A549 (cell line): ENCODE results near the gene ATP5PD. TPM values are rescaled to one million over a fixed set of nuclear protein-coding genes. Genes with fewer than 3 reads are reported as not detected.

ENCODE experiments used
- ATAC-seq, 2 experiments: fragments of 200-7000 bp in 1 of 2; fragments of >200 bp in 1 of 2; cut with Nextera tagmentation in 1 of 2; cut with Tn5 transposase in 1 of 2; 3 replicates each; pipeline versions ENCODE4 v1.8.0 to v1.9.1; 2018 to 2020; ENCODE audit warnings: mild to moderate bottlenecking in 1 of 2, moderate library complexity in 1 of 2
- CTCF ChIA-PET: fragments of 300-600 bp; sonication (Branson Sonifier 250); formaldehyde crosslinking; extraction: SDS; loops from one replicate; lab custom pipeline; 2021; ENCODE audit warnings: antibody characterized with exemption, inconsistent platforms; lab: Yijun Ruan, JAX
- POLR2A ChIA-PET: fragments of 350-600 bp; formaldehyde crosslinking; extraction: SDS; loops from one replicate; lab custom pipeline; 2021; ENCODE audit warnings: antibody characterized with exemption, inconsistent platforms; lab: Yijun Ruan, JAX
- DNase-seq, 2 experiments: peaks; one replicate each; pipeline versions ENCODE4 v3.0.0 to v3.0.0-alpha.2; 2011 to 2016; ENCODE audit warnings: low read depth in 1 of 2, low spot score in 1 of 2
- FAIRE-seq: peaks from 2 replicates; lab custom pipeline; 2011; peaks lifted over from hg19 to GRCh38; lab: Jason Lieb, UNC
- H3K27ac ChIP-seq, 2 experiments: fragments of >200 bp; sonication (Bioruptor Twin); formaldehyde crosslinking; 3 replicates each; pipeline ENCODE4 v1.5.1; 2016 to 2017
- H3K4me1 ChIP-seq: fragments of >200 bp; sonication (Bioruptor Twin); formaldehyde crosslinking; 3 replicates; pipeline ENCODE4 v1.6.1; 2016
- H3K4me2 ChIP-seq: fragments of >200 bp; sonication (Bioruptor Twin); formaldehyde crosslinking; 3 replicates; pipeline ENCODE4 v1.6.1; 2016
- H3K4me3 ChIP-seq: fragments of >200 bp; sonication (Bioruptor Twin); formaldehyde crosslinking; 3 replicates; pipeline ENCODE4 v1.5.1; 2016
- H3K9me3 ChIP-seq: fragments of >200 bp; sonication (Bioruptor Twin); formaldehyde crosslinking; 3 replicates; pipeline ENCODE4 v1.6.1; 2016
- BHLHE40 ChIP-seq: IDR thresholded peaks from 2 replicates; pipeline ENCODE4 v1.6.1; 2012; ENCODE audit warnings: low read depth, low read length, inconsistent platforms
- CBX2 ChIP-seq: fragments of 200-600 bp; sonication (generic); IDR thresholded peaks from 2 replicates; pipeline ENCODE4 v1.6.1; 2016; ENCODE audit warnings: low read depth, mild to moderate bottlenecking, borderline replicate concordance
- CBX8 ChIP-seq: fragments of 200-600 bp; sonication (generic); IDR thresholded peaks from 2 replicates; pipeline ENCODE4 v1.6.1; 2016
- CEBPB ChIP-seq, 2 experiments: fragments of >200 bp in 1 of 2; sonication (Bioruptor Twin) in 1 of 2; formaldehyde crosslinking in 1 of 2; IDR thresholded peaks; 2 replicates each; pipeline ENCODE4 v1.6.1; 2012 to 2016
- CHD2 ChIP-seq: fragments of 150-350 bp; IDR thresholded peaks from 2 replicates; pipeline ENCODE4 v1.6.1; 2014; ENCODE audit warnings: low read length; ENCODE audit not compliant: partially characterized antibody
- EHF ChIP-seq: fragments of 250-450 bp; sonication (Bioruptor Pico); IDR thresholded peaks from 2 replicates; pipeline ENCODE4 v1.5.0; 2020; ENCODE audit warnings: mild to moderate bottlenecking
- EP300 ChIP-seq, 2 experiments: fragments of >200 bp; sonication (Bioruptor Twin); formaldehyde crosslinking; IDR thresholded peaks; 2 replicates in 1 of 2; 3 replicates in 1 of 2; pipeline ENCODE4 v1.6.1; 2016 to 2017
- FOXS1 ChIP-seq: fragments of 250-450 bp; sonication (Bioruptor Pico); IDR thresholded peaks from 2 replicates; pipeline ENCODE4 v1.5.0; 2020; ENCODE audit warnings: mild to moderate bottlenecking, moderate library complexity
- GATA3 ChIP-seq: IDR thresholded peaks from 2 replicates; pipeline ENCODE4 v1.6.1; 2012; ENCODE audit warnings: borderline replicate concordance
- HDAC2 ChIP-seq: fragments of 200-600 bp; sonication (generic); IDR thresholded peaks from 2 replicates; pipeline ENCODE4 v1.6.1; 2016
- HEYL ChIP-seq: fragments of 250-450 bp; sonication (Bioruptor Pico); IDR thresholded peaks from 2 replicates; pipeline ENCODE4 v1.8.0; 2021; ENCODE audit warnings: mild to moderate bottlenecking, moderate library complexity
- HOXA7 ChIP-seq: fragments of 250-450 bp; sonication (Bioruptor Pico); IDR thresholded peaks from 2 replicates; pipeline ENCODE4 v1.5.0; 2020; ENCODE audit warnings: mild to moderate bottlenecking, moderate library complexity
- HOXB5 ChIP-seq: fragments of 250-450 bp; sonication (Bioruptor Pico); IDR thresholded peaks from 2 replicates; pipeline ENCODE4 v1.5.0; 2020; ENCODE audit warnings: mild to moderate bottlenecking, moderate library complexity
- JUNB ChIP-seq: fragments of >200 bp; sonication (Bioruptor Twin); formaldehyde crosslinking; IDR thresholded peaks from 2 replicates; pipeline ENCODE4 v1.6.1; 2016
- KDM5A ChIP-seq: fragments of 200-600 bp; sonication (generic); IDR thresholded peaks from 2 replicates; pipeline ENCODE4 v1.6.1; 2016; ENCODE audit warnings: antibody characterized with exemption, mild to moderate bottlenecking
- NFE2L2 ChIP-seq: fragments of 150-350 bp; conservative IDR thresholded peaks from 2 replicates; pipeline ENCODE4 v1.6.1; 2014; ENCODE audit warnings: low read length
- PHF8 ChIP-seq: fragments of 200-600 bp; sonication (generic); IDR thresholded peaks from 2 replicates; pipeline ENCODE4 v1.6.1; 2016; ENCODE audit warnings: low read depth, mild to moderate bottlenecking, antibody characterized with exemption, moderate library complexity, borderline replicate concordance
- POLR2A ChIP-seq: IDR thresholded peaks from 2 replicates; pipeline ENCODE4 v1.6.1; 2012; ENCODE audit warnings: mild to moderate bottlenecking, low read length
- POLR2AphosphoS2 ChIP-seq: conservative IDR thresholded peaks from 2 replicates; pipeline ENCODE4 v1.6.1; 2012; ENCODE audit warnings: low read length, improper control_type of control experiment, inconsistent platforms
- RAD21 ChIP-seq, 2 experiments: fragments of >200 bp in 1 of 2; sonication (Bioruptor Twin) in 1 of 2; formaldehyde crosslinking in 1 of 2; IDR thresholded peaks in 1 of 2; conservative IDR thresholded peaks in 1 of 2; 2 replicates in 1 of 2; 3 replicates in 1 of 2; pipeline ENCODE4 v1.6.1; 2012 to 2018; ENCODE audit warnings: inconsistent platforms in 1 of 2
- RARB ChIP-seq: fragments of 250-450 bp; sonication (Bioruptor Pico); IDR thresholded peaks from 2 replicates; pipeline ENCODE4 v1.8.0; 2021; ENCODE audit warnings: mild to moderate bottlenecking, moderate library complexity
- RCOR1 ChIP-seq: fragments of 150-350 bp; IDR thresholded peaks from 2 replicates; pipeline ENCODE4 v1.6.1; 2014; ENCODE audit warnings: antibody characterized with exemption, low read length, low read depth
- TFCP2L1 ChIP-seq: fragments of 250-450 bp; sonication (Bioruptor Pico); IDR thresholded peaks from 2 replicates; pipeline ENCODE4 v1.5.0; 2021; ENCODE audit warnings: mild to moderate bottlenecking
- ZC3H11A ChIP-seq: fragments of 450-650 bp; IDR thresholded peaks from 2 replicates; pipeline ENCODE4 v1.6.1; 2014; ENCODE audit warnings: antibody characterized with exemption, mild to moderate bottlenecking
- ZSCAN20 ChIP-seq: fragments of 250-450 bp; sonication (Bioruptor Pico); IDR thresholded peaks from 2 replicates; pipeline ENCODE4 v1.8.0; 2022; ENCODE audit warnings: mild to moderate bottlenecking, moderate library complexity
- WGBS: methylation state at CpG from one replicate; pipeline ENCODE4 v1.1.6; 2017; ENCODE audit errors: missing lambda C conversion rate; 5-methylcytosine and 5-hydroxymethylcytosine counted together
- polyA plus RNA-seq, 4 experiments: library from polyadenylated mRNA; depleted of rRNA in 3 of 4; stranded (reverse); fragments of >200 nt; fragmentation: RNase III in 1 of 4; extraction: RNeasy Plus Mini Kit Qiagen cat#74134 plus additional on column Dnase treatment in 1 of 4; gene quantifications; 2 replicates in 3 of 4; 3 replicates in 1 of 4; pipeline ENCODE4 v1.2.3, GENCODE V29; 2011 to 2017
- TF ChIP-seq, protein P1 (sequence below): fragments of >200 bp; sonication (Bioruptor Twin); formaldehyde crosslinking; IDR thresholded peaks from 3 replicates; pipeline ENCODE4 v1.6.1; 2016
- TF ChIP-seq, protein P2 (sequence below): IDR thresholded peaks from 2 replicates; pipeline ENCODE4 v1.6.1; 2012
- TF ChIP-seq, protein P3 (sequence below): fragments of 450-650 bp; IDR thresholded peaks from 2 replicates; pipeline ENCODE4 v1.6.1; 2014; ENCODE audit warnings: antibody characterized with exemption
- TF ChIP-seq, protein P4 (sequence below): fragments of >200 bp; sonication (Bioruptor Twin); formaldehyde crosslinking; IDR thresholded peaks from 2 replicates; pipeline ENCODE4 v1.6.1; 2016
- TF ChIP-seq, protein P5 (sequence below): fragments of 250-450 bp; sonication (Bioruptor Pico); IDR thresholded peaks from 2 replicates; pipeline ENCODE4 v1.5.0; 2020; ENCODE audit warnings: low read depth, mild to moderate bottlenecking, moderate library complexity
- TF ChIP-seq, protein P6 (sequence below): IDR thresholded peaks from 2 replicates; pipeline ENCODE4 v1.6.1; 2012
- TF ChIP-seq, protein P7 (sequence below): IDR thresholded peaks from 2 replicates; pipeline ENCODE4 v1.6.1; 2012; ENCODE audit warnings: low read depth, borderline replicate concordance
- TF ChIP-seq, protein P8 (sequence below): fragments of 150-350 bp; IDR thresholded peaks from 2 replicates; pipeline ENCODE4 v1.6.1; 2014; ENCODE audit warnings: low read depth, mild to moderate bottlenecking, low read length
- TF ChIP-seq, protein P9 (sequence below): fragments of 250-450 bp; sonication (Bioruptor Pico); IDR thresholded peaks from 2 replicates; pipeline ENCODE4 v1.5.0; 2021; ENCODE audit warnings: mild to moderate bottlenecking, moderate library complexity, borderline replicate concordance

Gene ATP5PD
- polyA plus RNA-seq, 2 of the 4 experiments (the other 2 are of a cell fraction): 333 to 463 TPM

DNA sequence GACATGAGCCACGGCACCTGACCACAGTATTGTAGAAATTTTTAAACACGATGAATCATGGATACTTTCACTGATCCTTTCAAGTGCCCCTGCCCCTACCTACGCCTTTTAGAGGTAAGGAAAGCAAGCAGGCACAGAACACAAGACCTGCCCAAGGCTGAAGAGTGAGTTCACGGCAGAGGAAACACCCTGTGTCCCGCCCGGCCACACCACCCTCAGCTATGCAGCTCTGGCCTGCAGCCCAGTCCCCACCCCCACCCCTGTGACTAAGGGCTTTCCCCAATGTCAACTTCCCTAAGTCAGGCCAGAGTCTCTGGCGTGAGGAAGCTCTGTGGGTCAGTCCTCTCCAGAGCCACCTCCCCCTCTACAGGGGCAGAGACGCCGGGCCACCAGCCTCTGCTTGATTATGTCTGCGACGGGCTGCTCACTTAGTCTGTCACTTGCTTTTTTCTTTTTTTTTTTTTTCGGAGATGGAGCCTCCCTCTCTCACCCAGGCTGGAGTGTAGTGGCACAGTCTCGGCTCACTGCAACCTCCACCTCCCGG lies 49.4 kb upstream of the ATP5PD start:
- ChIA-PET CTCF (interaction anchor here (1.0 to 81.8 kb wide), 7 partner anchors 10 to 137 kb away, joined by 3 to 3429 read pairs (median 3); partner anchors contain the start of genes ARMC7, ATP5PD, KCTD2 and NT5C), POLR2A (interaction anchor here (0.6 to 1.6 kb wide), 13 partner anchors 8 to 223 kb away, joined by 3 to 13 read pairs (median 4); partner anchors contain the start of genes ARMC7, ATP5PD, KCTD2 and NT5C)
- Histone ChIP-seq H3K27ac (peak overlapping the region; percentile 71 to 96), H3K4me2 (peak overlapping the region; percentile 72), H3K4me3 (no peak overlapping the region), H3K4me1 (peaks cover 60% of the 10 kb centered on the region), H3K9me3 (no peaks in the 10 kb centered on the region)
- peak; percentile 85 to 87 for ATAC-seq
- DNase-seq: peak; percentile 90 to 99
- FAIRE-seq: peak; percentile 94
- 7% methylated on average over 14 of the region's 14 CpGs for WGBS
- no peak for TF ChIP-seq ZC3H11A
- TF ChIP-seq CBX8: no peak
- TF ChIP-seq PHF8: no peak
- TF ChIP-seq, protein P1, sequence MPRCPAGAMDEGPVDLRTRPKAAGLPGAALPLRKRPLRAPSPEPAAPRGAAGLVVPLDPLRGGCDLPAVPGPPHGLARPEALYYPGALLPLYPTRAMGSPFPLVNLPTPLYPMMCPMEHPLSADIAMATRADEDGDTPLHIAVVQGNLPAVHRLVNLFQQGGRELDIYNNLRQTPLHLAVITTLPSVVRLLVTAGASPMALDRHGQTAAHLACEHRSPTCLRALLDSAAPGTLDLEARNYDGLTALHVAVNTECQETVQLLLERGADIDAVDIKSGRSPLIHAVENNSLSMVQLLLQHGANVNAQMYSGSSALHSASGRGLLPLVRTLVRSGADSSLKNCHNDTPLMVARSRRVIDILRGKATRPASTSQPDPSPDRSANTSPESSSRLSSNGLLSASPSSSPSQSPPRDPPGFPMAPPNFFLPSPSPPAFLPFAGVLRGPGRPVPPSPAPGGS: 0 out of 3 replicates have a peak, but pooled peaks have one; percentile 57
- TF ChIP-seq HEYL (CRISPR knock-in tag): no peak
- TF ChIP-seq CEBPB (IDR thresholded peaks at IDR 0.05): peak in 1 of 2 experiments; percentile 39; a peak in 1 of 4 replicates
- TF ChIP-seq, protein P2, sequence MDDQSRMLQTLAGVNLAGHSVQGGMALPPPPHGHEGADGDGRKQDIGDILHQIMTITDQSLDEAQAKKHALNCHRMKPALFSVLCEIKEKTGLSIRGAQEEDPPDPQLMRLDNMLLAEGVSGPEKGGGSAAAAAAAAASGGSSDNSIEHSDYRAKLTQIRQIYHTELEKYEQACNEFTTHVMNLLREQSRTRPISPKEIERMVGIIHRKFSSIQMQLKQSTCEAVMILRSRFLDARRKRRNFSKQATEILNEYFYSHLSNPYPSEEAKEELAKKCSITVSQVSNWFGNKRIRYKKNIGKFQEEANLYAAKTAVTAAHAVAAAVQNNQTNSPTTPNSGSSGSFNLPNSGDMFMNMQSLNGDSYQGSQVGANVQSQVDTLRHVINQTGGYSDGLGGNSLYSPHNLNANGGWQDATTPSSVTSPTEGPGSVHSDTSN: peak; percentile 81
- TF ChIP-seq EHF: peak; percentile 51; the same call in 1 of the 2 replicates
- peak; percentile 28 to 40; a peak in 3 of 5 replicates for TF ChIP-seq RAD21 (conservative IDR thresholded peaks at IDR 0.05 in 1 of 2, IDR thresholded peaks at IDR 0.05 in 1 of 2)
- TF ChIP-seq, protein P3, sequence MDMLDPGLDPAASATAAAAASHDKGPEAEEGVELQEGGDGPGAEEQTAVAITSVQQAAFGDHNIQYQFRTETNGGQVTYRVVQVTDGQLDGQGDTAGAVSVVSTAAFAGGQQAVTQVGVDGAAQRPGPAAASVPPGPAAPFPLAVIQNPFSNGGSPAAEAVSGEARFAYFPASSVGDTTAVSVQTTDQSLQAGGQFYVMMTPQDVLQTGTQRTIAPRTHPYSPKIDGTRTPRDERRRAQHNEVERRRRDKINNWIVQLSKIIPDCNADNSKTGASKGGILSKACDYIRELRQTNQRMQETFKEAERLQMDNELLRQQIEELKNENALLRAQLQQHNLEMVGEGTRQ: no peak
- TF ChIP-seq, protein P4, sequence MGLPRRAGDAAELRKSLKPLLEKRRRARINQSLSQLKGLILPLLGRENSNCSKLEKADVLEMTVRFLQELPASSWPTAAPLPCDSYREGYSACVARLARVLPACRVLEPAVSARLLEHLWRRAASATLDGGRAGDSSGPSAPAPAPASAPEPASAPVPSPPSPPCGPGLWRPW: no peak
- TF ChIP-seq, protein P5, sequence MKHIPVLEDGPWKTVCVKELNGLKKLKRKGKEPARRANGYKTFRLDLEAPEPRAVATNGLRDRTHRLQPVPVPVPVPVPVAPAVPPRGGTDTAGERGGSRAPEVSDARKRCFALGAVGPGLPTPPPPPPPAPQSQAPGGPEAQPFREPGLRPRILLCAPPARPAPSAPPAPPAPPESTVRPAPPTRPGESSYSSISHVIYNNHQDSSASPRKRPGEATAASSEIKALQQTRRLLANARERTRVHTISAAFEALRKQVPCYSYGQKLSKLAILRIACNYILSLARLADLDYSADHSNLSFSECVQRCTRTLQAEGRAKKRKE (CRISPR knock-in tag): 0 out of 2 replicates have a peak, but pooled peaks have one; percentile 24
- TF ChIP-seq KDM5A: no peak
- peak; percentile 68; the same call in 1 of the 2 replicates for TF ChIP-seq HOXA7 (CRISPR knock-in tag)
- TF ChIP-seq FOXS1 (CRISPR knock-in tag): peak; percentile 42; the same call in 1 of the 2 replicates
- no peak for TF ChIP-seq BHLHE40
- no peak for TF ChIP-seq CBX2
- 0 out of 2 replicates have a peak, but pooled peaks have one; percentile 18 for TF ChIP-seq HOXB5 (CRISPR knock-in tag)
- TF ChIP-seq, protein P6, sequence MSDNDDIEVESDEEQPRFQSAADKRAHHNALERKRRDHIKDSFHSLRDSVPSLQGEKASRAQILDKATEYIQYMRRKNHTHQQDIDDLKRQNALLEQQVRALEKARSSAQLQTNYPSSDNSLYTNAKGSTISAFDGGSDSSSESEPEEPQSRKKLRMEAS: peak; percentile 94
- TF ChIP-seq, protein P7, sequence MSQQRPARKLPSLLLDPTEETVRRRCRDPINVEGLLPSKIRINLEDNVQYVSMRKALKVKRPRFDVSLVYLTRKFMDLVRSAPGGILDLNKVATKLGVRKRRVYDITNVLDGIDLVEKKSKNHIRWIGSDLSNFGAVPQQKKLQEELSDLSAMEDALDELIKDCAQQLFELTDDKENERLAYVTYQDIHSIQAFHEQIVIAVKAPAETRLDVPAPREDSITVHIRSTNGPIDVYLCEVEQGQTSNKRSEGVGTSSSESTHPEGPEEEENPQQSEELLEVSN: no peak
- TF ChIP-seq GATA3: peak; percentile 92
- no peak for TF ChIP-seq ZSCAN20 (CRISPR knock-in tag)
- TF ChIP-seq CHD2: peak; percentile 69
- peak; percentile 90 for TF ChIP-seq NFE2L2
- TF ChIP-seq POLR2A: no peak
- TF ChIP-seq EP300 (IDR thresholded peaks at IDR 0.05): peak in 1 of 2 experiments; percentile 79; a peak in 2 of 5 replicates
- peak; percentile 74 for TF ChIP-seq JUNB
- no peak for TF ChIP-seq POLR2AphosphoS2
- no peak for TF ChIP-seq TFCP2L1 (CRISPR knock-in tag)
- TF ChIP-seq, protein P8, sequence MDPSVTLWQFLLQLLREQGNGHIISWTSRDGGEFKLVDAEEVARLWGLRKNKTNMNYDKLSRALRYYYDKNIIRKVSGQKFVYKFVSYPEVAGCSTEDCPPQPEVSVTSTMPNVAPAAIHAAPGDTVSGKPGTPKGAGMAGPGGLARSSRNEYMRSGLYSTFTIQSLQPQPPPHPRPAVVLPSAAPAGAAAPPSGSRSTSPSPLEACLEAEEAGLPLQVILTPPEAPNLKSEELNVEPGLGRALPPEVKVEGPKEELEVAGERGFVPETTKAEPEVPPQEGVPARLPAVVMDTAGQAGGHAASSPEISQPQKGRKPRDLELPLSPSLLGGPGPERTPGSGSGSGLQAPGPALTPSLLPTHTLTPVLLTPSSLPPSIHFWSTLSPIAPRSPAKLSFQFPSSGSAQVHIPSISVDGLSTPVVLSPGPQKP: no peak
- TF ChIP-seq RCOR1: no peak
- no peak for TF ChIP-seq RARB (CRISPR knock-in tag)
- TF ChIP-seq, protein P9, sequence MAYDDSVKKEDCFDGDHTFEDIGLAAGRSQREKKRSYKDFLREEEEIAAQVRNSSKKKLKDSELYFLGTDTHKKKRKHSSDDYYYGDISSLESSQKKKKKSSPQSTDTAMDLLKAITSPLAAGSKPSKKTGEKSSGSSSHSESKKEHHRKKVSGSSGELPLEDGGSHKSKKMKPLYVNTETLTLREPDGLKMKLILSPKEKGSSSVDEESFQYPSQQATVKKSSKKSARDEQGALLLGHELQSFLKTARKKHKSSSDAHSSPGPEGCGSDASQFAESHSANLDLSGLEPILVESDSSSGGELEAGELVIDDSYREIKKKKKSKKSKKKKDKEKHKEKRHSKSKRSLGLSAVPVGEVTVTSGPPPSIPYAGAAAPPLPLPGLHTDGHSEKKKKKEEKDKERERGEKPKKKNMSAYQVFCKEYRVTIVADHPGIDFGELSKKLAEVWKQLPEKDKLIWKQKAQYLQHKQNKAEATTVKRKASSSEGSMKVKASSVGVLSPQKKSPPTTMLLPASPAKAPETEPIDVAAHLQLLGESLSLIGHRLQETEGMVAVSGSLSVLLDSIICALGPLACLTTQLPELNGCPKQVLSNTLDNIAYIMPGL: no peak
- TF ChIP-seq HDAC2: no peak
